Stimulated activated effector memory CD8-positive, alpha-beta T cell treated with anti-CD3 and anti-CD28 coated beads, Interleukin-12 subunit alpha, Interleukin-12 subunit beta, amount 100 ng/mL, for 72 hours (primary cell): Measurements from ENCODE around the gene OR5L1.

Experiments used
- ATAC-seq: fragments of 150-1000 bp; cut with Tn5 transposase; 2 replicates; pipeline ENCODE4 v1.10.0; 2021
- DNase-seq, 2 donors: peaks; one replicate each; pipeline ENCODE4 v3.0.0; 2021 to 2022; ENCODE audit warnings: low spot score in 2 of 2
- H3K27ac Mint-ChIP-seq: one replicate; pipeline ENCODE4 v1.8.0; 2022; ENCODE audit warnings: mild to moderate bottlenecking, mixed read lengths
- H3K36me3 Mint-ChIP-seq: one replicate; pipeline ENCODE4 v1.8.0; 2022; ENCODE audit warnings: mild to moderate bottlenecking, mixed read lengths
- H3K4me1 Mint-ChIP-seq: one replicate; pipeline ENCODE4 v1.8.0; 2022; ENCODE audit warnings: mixed read lengths
- H3K4me3 Mint-ChIP-seq: one replicate; pipeline ENCODE4 v1.8.0; 2022; ENCODE audit warnings: mild to moderate bottlenecking, mixed read lengths
- H3K9me3 Mint-ChIP-seq: one replicate; pipeline ENCODE4 v1.8.0; 2022; ENCODE audit warnings: mixed read lengths

Gene OR5L1

GRCh38 chr11:55811067-55811466 lies at the start of gene OR5L1:
Gene OR5L1 (plus strand): TSS chr11:55811367. CDS start chr11:55811467, 100 bp downstream.
- peaks cover 18% of the 10 kb centered on the region for H3K9me3 Mint-ChIP-seq
- H3K27ac Mint-ChIP-seq, result no peak within 1 kb of the TSS
- DNase-seq (no peak), ATAC-seq (no peak)
- no peaks in the 10 kb centered on the region for H3K4me1 Mint-ChIP-seq
- H3K4me3 Mint-ChIP-seq, result no peak within 1 kb of the TSS
- no peaks in the 10 kb centered on the region for H3K36me3 Mint-ChIP-seq

DNA sequence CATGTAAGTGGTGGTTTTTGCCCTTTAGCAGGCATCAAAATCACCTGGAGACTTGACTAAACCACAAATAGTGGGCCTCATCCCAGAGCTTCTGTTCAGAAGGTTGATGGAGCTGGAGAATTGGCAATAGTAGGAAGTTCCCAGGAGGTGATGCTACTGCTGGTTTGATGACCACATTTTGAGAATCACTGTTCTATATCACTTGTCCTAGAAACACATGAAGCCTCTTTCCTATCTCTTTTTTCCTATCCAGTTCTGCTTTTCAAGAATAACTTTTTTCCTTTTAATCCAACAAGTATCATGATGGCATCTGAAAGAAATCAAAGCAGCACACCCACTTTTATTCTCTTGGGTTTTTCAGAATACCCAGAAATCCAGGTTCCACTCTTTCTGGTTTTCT lies 38.0 kb upstream of the OR5L1 start, which contains the start of gene OR5D13:
Gene OR5D13 (plus strand): TSS at position 301 of the 400 bp plus-strand sequence. CDS start 0 bp downstream, at position 301.
- Mint-ChIP-seq H3K9me3 (peaks cover 18% of the 10 kb centered on the region), H3K4me3 (no peak within 1 kb of the TSS), H3K36me3 (no peaks in the 10 kb centered on the region), H3K27ac (no peak within 1 kb of the TSS), H3K4me1 (no peaks in the 10 kb centered on the region)
- no peak for ATAC-seq
- DNase-seq, result no peak

- ATAC-seq, result no peak
- no peak for DNase-seq
- Mint-ChIP-seq H3K27ac (no peak overlapping the region), H3K4me3 (no peak overlapping the region), H3K4me1 (no peaks in the 10 kb centered on the region), H3K36me3 (no peaks in the 10 kb centered on the region), H3K9me3 (peaks cover 18% of the 10 kb centered on the region)
These were observed 19.6 kb upstream of the OR5L1 start for GRCh38 chr11:55791606-55792005.

- no peak for DNase-seq
- H3K4me1 Mint-ChIP-seq, result no peaks in the 10 kb centered on the region
- ATAC-seq, result no peak
- no peaks in the 10 kb centered on the region for H3K36me3 Mint-ChIP-seq
- H3K27ac Mint-ChIP-seq, result no peak overlapping the region
- H3K4me3 Mint-ChIP-seq, result no peak overlapping the region
- peaks cover 14% of the 10 kb centered on the region for H3K9me3 Mint-ChIP-seq
These were observed 17.8 kb upstream of the OR5L1 start for GRCh38 chr11:55793321-55793720.

GRCh38 chr11:55795256-55795655 lies 15.9 kb upstream of the OR5L1 start, which contains the start of gene OR5D14:
Gene OR5D14 (plus strand): TSS chr11:55795556. CDS start chr11:55795556, 0 bp downstream.
- H3K4me1 Mint-ChIP-seq, result no peaks in the 10 kb centered on the region
- no peak within 1 kb of the TSS for H3K4me3 Mint-ChIP-seq
- no peak within 1 kb of the TSS for H3K27ac Mint-ChIP-seq
- no peaks in the 10 kb centered on the region for H3K36me3 Mint-ChIP-seq
- H3K9me3 Mint-ChIP-seq, result peaks cover 17% of the 10 kb centered on the region
- no peak for DNase-seq
- no peak for ATAC-seq

DNA sequence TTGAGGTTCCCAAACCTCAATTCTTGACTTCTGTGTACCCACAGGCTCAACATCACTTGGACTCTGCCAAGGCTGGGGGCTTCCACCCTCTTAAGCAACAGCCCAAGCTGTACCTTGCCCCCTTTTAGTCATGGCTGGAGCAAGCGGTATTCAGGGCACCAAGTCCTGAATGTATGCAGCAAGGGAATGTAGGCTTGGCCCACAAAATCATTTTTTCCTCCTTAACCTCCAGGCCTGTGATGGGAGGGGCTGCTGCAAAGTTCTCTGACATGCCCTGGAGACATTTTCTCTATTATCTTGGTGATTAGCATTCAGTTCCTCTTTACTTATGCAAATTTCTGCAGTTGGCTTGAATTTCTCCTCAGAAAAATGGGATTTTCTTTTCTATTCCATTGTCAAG lies 4.9 kb upstream of the OR5L1 start:
- no peaks in the 10 kb centered on the region for H3K36me3 Mint-ChIP-seq
- ATAC-seq, result no peak
- H3K27ac Mint-ChIP-seq, result no peak overlapping the region
- H3K9me3 Mint-ChIP-seq, result peaks cover 14% of the 10 kb centered on the region
- no peaks in the 10 kb centered on the region for H3K4me1 Mint-ChIP-seq
- no peak overlapping the region for H3K4me3 Mint-ChIP-seq
- DNase-seq, result no peak

- H3K36me3 Mint-ChIP-seq, result no peaks in the 10 kb centered on the region
- H3K27ac Mint-ChIP-seq, result no peak within 1 kb of the TSS
- ATAC-seq, result no peak
- DNase-seq, result no peak
- H3K4me1 Mint-ChIP-seq, result no peaks in the 10 kb centered on the region
- peaks cover 23% of the 10 kb centered on the region for H3K9me3 Mint-ChIP-seq
- H3K4me3 Mint-ChIP-seq, result no peak within 1 kb of the TSS
These were observed 8.2 kb downstream of the OR5L1 start, which contains the start of gene OR5D18 for GRCh38 chr11:55819330-55819729. Gene OR5D18 (plus strand): TSS chr11:55819630. CDS start chr11:55819630, 0 bp downstream.

- Mint-ChIP-seq H3K9me3 (peaks cover 13% of the 10 kb centered on the region), H3K4me1 (no peaks in the 10 kb centered on the region), H3K27ac (no peak within 1 kb of the TSS), H3K36me3 (no peaks in the 10 kb centered on the region), H3K4me3 (no peak within 1 kb of the TSS)
- ATAC-seq (no peak), DNase-seq (no peak)
These were observed 15.8 kb downstream of the OR5L1 start, which contains the start of gene OR5L2 for GRCh38 chr11:55826919-55827318. Gene OR5L2 (plus strand): TSS chr11:55827219. CDS start chr11:55827219, 0 bp downstream.

GRCh38 chr11:55838452-55838851 lies 27.3 kb downstream of the OR5L1 start, which contains the start of gene OR5D16:
Gene OR5D16 (plus strand): TSS chr11:55838752. CDS start chr11:55838752, 0 bp downstream.
- Mint-ChIP-seq H3K9me3 (peaks cover 24% of the 10 kb centered on the region), H3K4me3 (no peak within 1 kb of the TSS), H3K27ac (no peak within 1 kb of the TSS), H3K4me1 (no peaks in the 10 kb centered on the region), H3K36me3 (no peaks in the 10 kb centered on the region)
- ATAC-seq (no peak), DNase-seq (no peak)

DNA sequence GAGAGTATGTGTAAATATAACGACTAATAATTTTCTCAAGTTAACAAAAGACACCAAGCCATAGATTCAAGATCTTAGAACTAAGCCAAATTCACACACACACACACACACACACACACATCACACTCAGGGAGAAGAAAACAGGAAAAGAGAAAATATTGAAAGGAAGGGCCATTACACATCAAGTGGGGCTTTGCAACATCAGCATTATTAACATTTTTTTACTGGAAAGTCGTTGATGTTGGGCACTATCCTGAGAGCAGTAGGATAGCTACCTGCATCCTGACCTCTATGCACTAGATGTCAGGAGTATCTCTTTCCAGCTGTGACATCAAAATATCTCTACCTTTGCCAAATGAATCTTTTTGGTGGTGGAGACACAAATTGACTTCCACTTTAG lies 36.3 kb downstream of the OR5L1 start:
- ATAC-seq (no peak), DNase-seq (no peak)
- no peak overlapping the region for H3K4me3 Mint-ChIP-seq
- no peak overlapping the region for H3K27ac Mint-ChIP-seq
- no peaks in the 10 kb centered on the region for H3K36me3 Mint-ChIP-seq
- no peaks in the 10 kb centered on the region for H3K4me1 Mint-ChIP-seq
- peaks cover 9% of the 10 kb centered on the region for H3K9me3 Mint-ChIP-seq

DNA sequence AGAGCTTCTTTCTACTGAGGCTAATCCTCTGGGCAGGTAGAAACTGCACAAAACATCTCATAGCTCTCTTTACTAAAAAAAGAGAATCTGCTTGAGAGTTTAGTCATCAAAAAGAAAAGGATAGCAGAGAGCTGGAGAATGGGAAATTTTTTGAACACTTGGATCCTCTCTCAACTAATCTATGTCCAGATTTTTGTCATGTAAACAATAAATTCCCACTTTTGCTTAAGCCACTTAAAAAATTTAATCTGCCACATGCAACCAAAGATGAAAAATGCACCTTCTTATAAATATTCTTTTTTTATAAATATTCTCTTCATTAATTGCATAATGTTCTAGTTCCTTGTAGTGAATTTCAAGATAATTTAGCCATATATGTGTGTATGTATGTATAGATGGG lies 37.9 kb downstream of the OR5L1 start:
- peaks cover 18% of the 10 kb centered on the region for H3K9me3 Mint-ChIP-seq
- H3K4me3 Mint-ChIP-seq, result no peak overlapping the region

GRCh38 chr11:55852141-55852540 lies 41.0 kb downstream of the OR5L1 start:
- ATAC-seq, result no peak
- DNase-seq, result no peak
- no peaks in the 10 kb centered on the region for H3K36me3 Mint-ChIP-seq
- no peak overlapping the region for H3K27ac Mint-ChIP-seq
- peaks cover 17% of the 10 kb centered on the region for H3K9me3 Mint-ChIP-seq
- H3K4me3 Mint-ChIP-seq, result no peak overlapping the region
- H3K4me1 Mint-ChIP-seq, result no peaks in the 10 kb centered on the region

More for the DNA sequence above, 37.9 kb downstream of the OR5L1 start:
- DNase-seq, result no peak
- no peaks in the 10 kb centered on the region for H3K4me1 Mint-ChIP-seq
- H3K36me3 Mint-ChIP-seq, result no peaks in the 10 kb centered on the region
- H3K27ac Mint-ChIP-seq, result no peak overlapping the region
- no peak for ATAC-seq

DNA sequence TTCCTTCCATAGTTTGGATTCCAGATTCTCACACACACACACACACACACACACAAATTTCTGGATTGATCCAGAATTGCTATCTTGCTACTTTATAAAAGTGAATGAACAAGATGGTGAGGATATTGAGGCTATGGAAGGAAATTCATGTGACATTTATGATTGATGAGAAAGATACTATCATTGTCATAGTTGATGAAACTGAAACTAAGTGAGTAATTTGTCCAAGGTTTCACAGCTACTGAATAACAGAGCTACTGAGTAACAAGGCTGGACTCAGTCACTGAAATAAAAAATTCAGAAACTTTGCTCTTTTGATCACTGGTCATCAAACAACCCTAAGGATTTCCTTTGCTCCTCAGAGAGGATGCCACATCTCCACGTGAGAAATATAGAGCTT lies 43.5 kb downstream of the OR5L1 start:
- Mint-ChIP-seq H3K36me3 (no peaks in the 10 kb centered on the region), H3K9me3 (peaks cover 10% of the 10 kb centered on the region), H3K4me3 (no peak overlapping the region), H3K4me1 (no peaks in the 10 kb centered on the region), H3K27ac (no peak overlapping the region)
- ATAC-seq (no peak), DNase-seq (no peak)
